H54 (cell line): Measurements from ENCODE around the gene BMP8B.

Experiments
- DNase-seq: peaks from one replicate; pipeline ENCODE4 v3.0.0; 2011; ENCODE audit warnings: low spot score, mixed read lengths; ENCODE audit not compliant: insufficient read length
- FAIRE-seq: peaks from 3 replicates; lab custom pipeline; 2011; peaks lifted over from hg19 to GRCh38; lab: Jason Lieb, UNC
- POLR2A ChIP-seq: IDR thresholded peaks from 2 replicates; pipeline ENCODE4 v1.6.1; 2011; ENCODE audit warnings: low read depth, mild to moderate bottlenecking, low read length

The BMP8B gene

DNA sequence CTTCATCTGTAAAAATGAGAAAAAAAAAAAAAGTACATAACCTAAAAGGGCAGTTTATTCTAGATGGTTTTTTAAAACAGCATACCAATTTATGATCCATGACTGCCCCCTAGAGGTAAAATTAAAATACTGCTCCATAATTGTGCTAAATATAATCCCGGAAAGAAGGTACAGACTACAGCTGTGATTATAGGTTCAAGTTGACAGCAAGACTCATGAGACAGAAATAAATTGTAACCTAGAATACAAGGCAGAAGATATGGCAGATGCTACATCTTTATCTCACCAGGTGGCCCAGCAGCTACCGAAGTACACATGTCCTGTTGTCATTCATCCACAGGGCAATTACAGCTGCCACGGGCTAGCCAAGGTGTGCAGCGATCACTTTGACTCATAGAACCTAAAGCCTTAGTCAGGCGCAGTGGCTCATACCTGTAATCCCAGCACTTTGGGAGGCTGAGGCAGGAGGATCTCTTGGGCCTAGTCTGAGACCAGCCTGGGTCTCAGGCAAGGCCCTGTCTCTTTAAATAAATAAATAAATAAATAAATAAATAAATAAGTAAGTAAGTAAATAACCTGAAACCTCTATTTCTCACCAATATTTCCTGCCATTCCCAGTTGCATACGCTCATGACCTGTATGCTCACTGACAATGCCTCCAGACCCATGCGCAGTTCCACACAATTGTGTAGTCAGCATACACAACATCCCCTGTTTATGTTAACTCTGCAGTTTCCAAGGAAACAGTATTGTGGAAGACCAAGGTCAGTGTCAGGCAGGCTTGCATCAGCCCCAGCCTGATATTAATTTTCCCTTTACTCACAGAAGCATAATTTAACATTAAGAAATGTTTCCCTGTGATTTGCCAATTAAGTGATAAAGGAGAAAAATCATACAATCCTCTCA, 68.3 kb downstream of the BMP8B start:
- DNase-seq = no peak
- no peak for TF ChIP-seq POLR2A
- FAIRE-seq = peak; percentile 84

DNA sequence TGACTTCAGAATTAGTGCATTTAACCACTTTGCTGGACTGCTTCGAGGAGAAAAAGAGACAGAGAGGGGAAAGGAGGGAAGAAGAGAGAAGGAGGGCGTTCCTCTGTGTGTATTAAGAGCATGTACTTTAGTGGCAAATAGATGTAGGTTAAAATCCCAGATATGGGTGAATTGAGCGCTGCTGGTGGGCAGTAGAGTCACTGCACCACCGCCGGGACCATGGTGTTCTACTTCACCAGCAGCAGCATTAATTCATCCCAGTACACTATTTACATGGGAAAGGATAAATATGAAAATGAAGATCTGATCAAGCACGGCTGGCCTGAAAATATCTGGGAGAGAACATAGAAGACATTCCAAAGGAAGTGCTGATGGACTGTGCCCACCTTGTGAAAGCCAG, 70.9 kb downstream of the BMP8B start:
- no peak for TF ChIP-seq POLR2A
- FAIRE-seq (no peak), DNase-seq (no peak)

DNA sequence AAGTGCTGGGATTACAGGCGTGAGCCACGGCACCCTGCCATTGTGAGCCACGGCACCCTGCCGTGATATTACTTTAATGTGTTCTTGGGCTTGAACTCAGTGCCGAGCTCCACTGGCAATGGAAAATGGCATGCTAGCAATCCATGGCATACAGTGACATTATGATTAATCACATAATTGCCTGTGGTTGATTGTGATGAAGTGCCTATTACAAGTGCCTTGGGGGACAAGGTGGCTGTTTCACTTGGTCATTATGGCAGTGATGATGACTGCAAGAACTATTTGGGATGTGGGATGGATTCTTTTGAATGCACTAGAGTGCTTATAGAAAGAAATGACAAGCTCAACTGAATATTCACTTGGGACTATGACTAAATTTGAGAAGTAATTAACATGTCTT, 75.1 kb downstream of the BMP8B start:
- TF ChIP-seq POLR2A = no peak
- FAIRE-seq (no peak), DNase-seq (no peak)

DNA sequence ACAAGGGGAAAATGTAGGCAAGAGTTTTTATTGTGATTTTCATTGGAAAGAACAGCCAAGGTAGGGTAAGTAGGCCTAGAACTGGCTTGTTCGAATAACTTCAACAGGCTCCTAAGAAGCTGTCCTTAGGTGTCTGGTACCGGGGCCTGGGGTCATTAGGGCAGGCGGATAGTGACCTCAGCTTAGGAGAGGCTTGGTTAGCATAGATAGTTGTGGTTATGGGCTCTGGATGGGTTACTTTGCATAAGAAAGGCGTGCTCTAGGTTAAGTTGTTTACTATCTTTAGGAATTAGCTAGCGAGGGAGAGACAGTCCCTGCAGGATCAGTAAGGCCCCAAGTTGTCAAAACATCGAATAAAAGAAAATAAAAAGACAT, 76.7 kb downstream of the BMP8B start:
- FAIRE-seq = no peak
- no peak for DNase-seq
- no peak for TF ChIP-seq POLR2A

DNA sequence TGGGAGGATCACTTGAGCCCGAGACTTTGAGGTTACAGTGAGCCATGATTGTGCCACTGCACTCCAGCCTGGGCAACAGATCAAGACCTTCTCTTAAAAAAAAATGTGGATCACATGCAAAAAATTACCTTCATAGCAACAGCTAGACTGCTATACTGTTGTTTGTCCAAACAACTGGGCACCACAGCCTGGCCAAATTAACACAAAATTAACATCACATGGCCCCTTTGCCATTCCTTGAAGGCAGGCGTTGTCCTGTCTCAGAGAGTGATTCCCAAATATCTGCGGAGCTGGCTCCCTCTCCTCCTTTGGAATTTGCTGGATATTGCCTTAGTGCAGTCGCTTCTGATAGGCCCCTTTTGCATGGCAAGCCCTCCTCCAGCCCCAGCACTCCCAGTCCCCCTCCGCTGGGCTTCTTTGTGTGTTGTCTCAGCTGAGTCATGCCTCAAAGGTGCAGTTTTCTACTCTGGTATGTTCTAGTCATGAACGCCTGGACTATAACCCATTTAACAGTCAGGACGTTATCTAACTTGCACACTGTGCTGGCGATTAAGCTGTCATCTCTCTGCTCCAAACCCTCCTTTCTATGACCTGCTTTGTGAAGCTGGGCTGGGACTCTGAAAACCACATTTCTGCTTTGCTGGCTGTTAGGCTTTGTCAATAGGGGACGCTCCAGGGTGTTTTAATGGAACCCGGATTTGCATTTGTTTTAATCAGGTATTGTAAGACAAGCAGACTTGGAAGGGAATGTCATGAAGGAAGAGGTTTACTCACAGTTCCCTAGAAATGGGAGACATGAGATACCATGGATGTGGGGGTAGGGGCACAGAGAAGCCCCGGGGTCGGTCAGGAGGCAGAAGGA, 77.3 kb downstream of the BMP8B start:
- FAIRE-seq (no peak), DNase-seq (no peak)
- TF ChIP-seq POLR2A = no peak

DNA sequence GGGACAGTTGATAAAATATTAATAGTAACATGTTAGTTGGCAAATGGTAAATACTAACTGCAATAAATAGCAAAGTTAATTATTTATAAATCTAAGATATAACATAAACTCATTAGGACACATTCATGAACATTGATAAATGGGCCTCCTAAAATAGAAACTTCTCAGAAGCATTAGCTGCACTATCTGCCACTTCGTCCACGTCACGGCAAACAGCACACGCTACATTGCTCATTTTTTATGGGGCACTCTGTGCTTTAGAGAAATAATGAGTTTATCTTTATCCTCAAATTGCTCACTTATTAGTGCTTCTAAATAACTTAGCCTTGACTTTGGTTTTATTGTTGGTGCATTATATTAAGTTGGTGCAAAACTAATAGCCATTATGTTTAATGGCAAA, 81.2 kb downstream of the BMP8B start:
- no peak for TF ChIP-seq POLR2A
- DNase-seq (no peak), FAIRE-seq (no peak)
